Fibroblast of skin of right biceps (primary cell): ENCODE results near the gene ADGRG3.

Experiments used
- DNase-seq: peaks from one replicate; pipeline ENCODE4 v3.0.0-alpha.2; 2013

The ADGRG3 gene, protein sequence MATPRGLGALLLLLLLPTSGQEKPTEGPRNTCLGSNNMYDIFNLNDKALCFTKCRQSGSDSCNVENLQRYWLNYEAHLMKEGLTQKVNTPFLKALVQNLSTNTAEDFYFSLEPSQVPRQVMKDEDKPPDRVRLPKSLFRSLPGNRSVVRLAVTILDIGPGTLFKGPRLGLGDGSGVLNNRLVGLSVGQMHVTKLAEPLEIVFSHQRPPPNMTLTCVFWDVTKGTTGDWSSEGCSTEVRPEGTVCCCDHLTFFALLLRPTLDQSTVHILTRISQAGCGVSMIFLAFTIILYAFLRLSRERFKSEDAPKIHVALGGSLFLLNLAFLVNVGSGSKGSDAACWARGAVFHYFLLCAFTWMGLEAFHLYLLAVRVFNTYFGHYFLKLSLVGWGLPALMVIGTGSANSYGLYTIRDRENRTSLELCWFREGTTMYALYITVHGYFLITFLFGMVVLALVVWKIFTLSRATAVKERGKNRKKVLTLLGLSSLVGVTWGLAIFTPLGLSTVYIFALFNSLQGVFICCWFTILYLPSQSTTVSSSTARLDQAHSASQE

DNA sequence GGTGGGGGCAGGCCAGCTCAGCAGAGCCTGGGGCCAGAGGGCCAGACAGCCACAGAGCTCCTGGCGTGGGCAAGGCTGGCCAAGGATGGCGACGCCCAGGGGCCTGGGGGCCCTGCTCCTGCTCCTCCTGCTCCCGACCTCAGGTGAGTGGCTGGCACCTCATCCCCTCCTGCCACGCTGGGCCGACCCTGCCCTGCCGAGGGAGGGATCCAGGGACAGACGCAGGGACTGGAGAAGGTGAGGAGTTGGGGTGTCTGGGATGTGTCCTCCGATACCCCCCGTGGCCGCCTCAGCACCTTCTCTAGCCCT, at the start of gene ADGRG3:
TSS of gene ADGRG3 (plus strand) at position 44 of the 309 bp plus-strand sequence. CDS start at position 86, 42 bp downstream.
- no peak for DNase-seq

DNA sequence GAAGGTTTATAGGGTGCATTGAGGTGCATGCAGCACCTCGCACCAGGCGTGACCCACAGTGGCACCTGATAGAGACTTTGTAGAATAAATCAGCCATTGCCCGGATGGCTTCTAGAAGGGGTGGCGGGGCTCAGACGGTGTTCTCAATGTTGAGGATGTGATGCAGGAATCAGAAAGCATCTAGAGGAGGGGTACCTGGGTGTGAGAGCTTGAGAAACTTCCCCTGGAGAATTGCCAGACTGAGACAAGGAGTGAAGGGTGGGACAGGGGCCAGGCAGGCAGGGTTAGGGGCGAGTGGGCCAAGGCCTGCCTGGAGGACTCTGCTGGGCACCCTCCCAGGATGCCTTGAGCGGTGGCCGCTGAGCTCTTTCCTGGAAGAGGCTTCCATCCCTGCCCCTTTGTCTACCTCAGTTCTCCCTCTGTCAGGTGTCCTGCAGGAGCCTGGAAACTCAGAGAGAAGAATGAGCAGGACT, 48.9 kb upstream of the ADGRG3 start:
- no peak for DNase-seq

DNA sequence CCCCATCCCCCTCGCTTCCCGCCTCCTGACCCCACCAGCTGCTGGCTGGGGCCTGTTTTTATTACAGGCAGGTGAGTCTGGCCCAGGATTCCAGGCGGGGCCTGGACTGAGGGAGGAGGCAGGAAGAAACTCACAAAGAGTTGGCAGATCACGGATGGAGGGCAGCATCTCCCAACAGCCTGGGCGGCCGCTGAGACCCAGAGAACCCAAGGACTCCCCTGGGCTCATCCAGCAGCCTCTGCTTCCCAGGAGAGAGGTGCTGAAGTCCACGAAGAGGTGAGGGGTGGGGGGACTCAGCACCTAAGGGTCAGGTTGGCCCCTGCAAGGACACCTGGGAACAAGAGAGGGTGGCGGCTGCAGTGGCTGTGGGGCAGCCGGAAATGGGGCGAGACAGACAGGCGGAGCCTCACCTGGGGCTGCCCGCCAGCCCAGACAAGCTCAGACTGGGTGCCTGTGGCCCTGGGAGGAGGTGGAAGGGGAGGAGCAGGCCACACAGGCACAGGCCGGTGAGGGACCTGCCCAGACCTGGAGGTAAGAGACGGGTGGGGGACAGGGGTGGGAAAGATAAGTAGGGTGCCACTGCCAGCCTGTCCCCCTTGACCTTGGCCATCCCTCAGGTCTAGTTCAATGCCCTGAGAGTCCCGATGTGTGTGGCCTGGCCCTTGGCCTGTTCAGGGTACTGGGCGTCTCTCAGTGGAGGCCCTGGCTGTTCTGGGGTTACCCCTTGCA, 48.3 kb upstream of the ADGRG3 start:
- no peak for DNase-seq

DNA sequence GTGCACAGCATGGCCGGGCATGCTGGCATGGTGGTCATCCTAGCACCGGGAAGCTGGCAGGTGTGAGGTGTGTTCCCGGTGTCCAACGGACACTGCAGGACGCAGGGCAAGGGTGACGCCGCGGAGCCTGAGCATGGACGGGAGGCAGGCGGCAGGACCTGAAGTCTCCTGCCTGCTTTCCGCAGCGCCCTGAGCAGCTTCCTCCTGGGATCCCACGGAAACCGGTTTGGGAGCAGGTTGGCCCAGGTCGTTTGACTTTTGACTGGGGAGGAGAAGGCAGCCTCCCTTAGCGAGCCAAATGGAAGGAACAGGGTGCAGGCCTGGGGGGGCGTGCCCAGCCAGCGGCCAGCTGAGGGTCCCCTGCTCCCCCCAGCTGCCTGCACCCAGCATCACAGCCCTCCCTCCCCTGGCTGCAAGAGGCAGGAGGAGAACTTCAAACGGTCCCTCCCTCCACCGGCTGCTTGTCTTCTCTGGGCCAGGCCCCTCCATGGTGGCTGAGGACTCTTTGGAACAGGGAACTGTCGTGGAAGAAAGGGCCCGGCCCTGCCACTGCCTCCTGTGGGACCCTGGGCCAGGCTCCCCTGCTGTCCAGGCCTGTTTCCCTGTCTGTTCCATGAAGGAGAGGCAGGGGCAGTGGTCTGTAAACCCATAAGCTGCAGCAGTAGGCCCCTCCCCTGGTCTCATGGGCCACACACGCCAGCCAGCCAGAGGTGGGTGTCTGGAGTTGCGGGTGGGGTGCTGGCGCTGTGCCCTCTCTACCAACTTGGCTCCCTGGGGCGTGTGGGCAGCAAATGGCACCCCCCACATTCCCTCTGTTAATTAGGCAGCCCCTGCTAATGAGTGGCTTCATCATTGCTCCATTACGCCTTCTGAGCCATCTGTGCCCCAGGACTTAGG, 47.5 kb upstream of the ADGRG3 start:
- no peak for DNase-seq

DNA sequence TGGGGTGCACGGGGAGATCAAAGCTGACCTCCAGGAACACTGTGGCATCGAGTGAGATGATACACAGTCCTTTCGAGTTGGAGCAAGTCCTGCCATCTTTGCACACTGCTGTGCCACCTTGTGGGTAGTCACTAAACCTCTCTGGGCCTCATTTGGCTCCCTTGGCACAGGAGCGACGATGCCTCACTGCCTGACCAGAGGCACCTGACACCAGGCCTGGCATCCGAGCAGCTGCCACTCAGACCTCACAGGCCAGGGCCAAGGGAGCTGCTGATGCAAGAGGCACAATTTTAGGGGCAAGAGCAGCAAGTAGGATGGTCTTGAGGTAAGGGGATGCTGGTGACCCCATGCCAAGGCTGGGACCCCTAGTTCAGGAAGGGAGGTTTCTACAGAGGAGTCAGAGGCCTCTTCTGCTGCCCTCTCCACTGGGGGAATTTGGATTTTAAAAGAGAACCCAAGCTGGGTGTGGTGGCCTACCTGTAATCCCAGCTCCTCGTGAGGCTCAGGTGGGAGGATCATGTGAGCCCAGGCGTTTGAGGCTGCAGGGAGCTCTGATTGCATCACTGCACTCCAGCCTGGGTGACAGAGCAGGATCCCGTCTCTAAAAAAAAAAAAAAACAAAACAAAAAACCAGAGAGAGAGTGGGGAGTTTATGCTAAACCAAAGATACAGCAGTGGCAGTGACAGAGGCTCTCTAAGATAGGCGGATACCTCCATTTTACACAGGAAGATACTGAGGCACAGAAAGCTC, 46.4 kb upstream of the ADGRG3 start:
- DNase-seq: no peak

DNA sequence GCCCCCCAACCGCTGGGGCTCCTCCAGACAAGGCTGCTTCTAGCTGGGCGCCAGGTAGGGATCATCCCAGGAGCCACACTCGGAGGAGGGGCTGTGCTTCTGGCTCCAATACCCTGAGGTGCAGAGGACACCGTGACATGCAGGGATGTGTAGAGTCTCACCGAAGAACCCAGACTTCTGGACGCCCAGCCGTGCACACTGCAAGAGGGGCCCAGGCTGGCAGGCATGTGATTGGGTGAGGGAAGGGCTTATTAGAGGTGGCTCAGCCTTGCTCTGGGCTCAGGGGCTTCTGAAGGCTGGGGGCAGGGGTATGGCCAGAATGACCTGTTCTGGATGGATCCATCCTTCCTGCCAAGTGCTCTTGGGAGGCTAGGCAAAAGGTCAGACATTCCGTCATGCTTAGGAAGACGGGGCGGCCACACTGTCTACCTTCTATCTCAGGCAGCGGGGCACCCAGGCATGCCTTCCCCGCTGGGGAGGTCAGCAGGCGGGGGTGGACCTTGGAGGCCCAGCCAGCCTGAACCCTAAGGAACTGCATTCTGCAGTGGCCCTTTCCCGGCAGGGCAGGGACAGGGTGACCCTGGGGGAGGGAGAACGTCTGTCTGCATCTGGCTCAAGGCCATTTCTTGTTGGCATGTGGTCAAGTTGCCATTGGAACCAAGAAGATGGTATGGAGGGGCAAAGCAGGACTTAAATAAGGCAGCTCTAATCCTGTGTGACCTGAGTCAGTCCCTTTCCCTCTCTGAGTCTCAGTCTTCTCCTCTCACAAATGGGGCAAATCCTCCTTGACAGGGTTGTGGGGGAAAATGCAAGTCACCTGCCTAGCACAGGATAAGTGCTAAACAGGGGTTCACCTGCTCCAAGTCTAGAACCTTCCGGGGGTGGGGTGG, 45.5 kb upstream of the ADGRG3 start:
- DNase-seq: no peak

DNA sequence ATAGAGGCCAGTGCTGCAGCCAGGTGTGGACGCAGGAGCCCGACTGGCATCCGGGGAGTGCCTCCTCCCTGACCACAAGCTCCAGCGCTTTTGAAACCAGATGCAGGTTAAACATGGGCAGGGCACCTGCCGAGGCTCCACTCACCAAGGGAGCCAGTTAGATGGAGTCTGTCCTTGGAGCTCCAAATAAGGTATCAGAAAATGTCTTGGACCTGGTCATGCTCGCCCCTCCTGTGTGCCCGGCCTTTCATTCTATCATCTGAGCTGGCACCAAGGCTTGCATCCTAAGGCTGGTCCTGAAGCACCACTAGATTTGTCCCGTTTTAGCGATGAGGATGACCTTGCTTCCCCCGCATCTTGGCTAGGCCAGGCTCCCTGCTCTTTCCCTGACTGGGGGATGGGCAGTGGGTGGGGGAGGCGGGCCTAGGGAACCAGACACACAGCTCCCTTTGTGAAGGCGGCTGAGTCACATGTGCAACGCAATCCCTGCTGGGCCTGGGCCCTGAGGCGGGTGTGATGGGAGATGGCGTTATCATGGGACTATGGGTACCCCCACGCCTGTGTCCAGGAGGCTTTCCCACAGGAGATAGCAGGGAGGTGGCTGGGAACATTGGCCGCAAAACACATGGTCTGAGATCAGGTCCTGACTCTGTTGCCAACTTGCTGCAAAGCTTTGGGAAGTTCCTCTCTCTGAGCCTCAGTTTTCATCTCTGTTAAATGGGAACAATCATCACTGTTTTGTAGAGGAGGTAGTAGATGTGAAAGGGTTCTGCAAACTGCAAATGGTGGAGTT, 44.7 kb upstream of the ADGRG3 start:
- peak; percentile 63 for DNase-seq

DNA sequence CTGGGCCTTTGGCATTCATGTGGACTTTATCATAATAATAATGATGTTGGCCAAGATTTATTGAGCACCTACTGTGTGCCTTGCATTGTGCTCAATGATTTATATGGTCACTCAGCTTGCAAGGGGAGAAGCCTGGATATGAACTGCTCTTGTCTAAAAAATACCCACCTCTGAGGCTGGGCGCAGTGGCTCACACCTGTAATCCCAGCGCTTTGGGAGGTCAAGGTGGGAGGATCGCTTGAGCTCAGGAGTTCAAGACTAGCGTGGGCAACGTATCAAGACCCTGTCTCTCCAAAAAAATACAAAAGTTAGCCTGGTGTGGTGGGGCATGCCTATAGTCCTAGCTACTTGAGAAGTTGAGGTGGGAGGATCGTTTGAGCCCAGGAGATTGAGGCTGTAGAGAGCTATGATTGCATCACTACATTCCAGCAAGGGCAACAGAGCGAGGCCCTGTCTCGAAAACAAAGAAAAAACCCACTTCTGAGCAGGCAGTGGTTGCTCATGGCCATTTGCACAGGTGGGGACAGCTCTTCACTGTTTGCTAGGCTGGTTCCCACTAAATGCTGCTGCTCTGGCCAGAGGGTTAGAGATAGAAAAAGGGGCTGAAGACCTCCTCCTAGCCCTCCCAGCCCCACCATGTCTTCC, 43.9 kb upstream of the ADGRG3 start:
- DNase-seq: peak; percentile 27

DNA sequence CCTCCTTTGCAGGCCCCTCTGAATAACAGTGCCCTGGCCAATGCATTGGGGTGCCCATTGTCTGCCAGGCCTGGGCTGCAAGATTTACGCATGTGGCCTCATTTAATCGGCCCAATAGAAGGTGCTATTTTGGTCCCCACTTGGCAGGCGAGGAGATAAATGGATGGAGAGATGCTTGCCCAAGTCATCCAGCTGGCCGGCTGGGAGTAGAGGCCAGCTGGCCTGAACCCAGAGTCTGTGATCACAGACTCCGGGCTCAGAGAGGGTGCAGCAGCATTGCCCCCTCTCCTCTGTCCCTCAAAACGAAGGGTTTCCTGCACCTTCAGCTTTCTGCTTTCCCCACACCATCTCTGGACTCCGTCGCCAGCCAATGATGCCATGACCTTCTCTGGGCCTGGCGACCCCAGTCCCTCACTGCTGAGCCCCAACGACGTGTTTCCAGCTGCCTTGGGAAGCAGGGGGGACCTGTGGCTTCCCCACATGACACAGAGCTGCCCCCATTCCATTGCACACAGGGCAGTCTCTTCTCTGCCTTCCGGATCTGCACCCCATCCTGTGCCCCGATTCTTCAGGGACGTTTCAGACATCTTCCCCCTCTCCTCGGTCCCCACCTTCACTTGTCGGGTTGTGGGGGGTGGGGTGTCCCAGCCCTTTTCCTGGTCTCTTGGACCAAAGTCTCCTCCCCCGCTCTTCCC, 43.2 kb upstream of the ADGRG3 start:
- no peak for DNase-seq

DNA sequence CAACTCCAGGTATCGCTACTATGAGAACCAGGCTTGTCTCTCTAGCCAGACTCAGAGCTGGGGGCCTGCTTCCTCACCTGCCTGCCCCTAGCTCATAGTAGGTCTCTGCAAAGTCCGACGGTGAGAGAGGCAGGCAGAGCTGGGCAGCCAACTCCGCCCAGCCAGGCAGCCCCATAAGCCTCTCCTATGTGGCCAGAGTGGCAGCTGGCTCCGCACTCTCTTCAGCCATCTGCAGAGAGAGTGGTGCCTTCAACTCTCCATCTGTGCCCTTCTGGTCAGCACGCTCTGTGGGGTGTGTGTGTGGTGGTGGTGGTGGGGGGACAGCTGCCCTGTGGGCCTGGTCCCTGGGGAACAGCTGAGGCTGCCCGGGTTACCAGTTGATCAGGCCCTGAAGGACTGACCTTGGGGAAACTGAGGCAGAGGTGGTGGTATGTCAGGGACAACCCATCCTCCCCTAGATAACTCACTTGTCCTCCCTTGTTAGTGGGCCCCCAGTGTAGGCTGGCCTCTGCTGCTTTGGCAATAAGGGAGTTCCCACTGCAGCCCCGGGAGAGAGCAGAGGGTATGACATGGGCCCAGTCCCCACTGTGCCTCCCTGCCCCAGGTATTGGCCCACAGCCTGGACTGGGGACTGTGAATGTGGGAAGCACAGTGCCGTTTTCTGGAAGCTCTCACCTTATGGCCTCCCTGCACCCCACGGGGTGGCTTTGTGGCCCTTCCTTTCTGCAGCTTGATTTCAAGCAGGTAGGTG, 41.5 kb upstream of the ADGRG3 start:
- no peak for DNase-seq

DNA sequence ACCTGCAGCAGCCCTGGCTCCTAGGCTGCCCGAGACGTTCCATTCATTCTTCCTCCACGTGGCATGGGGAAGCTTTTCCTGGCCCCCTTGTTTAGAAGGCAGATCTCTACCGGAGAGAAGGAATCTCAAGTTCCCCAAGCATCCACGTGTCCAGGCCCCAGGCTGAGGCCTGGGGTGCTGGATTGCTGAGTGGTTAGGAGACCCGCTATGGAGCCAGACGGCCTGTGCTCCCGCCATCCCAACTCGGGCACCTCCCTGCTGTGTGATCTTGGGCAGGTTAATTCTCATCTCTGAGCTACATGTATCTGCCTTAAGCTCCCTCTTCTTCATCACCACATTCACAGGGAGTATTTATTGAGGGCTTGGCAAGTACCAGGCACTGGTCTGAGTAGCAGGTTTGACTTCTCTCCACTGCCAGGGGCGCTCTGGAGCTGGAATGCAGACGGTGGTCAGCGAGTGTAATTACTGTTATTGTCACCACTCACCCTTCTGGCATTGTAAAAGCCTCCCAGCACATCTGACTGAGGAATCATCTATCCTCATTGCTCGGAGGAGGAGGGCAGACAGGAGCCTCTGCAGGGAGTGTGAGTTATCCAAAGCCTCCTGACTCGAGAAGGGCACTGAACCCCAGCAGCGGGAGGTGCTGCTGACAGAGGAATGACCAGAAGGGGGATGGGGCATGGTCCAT, 40.8 kb upstream of the ADGRG3 start:
- DNase-seq: peak; percentile 80

DNA sequence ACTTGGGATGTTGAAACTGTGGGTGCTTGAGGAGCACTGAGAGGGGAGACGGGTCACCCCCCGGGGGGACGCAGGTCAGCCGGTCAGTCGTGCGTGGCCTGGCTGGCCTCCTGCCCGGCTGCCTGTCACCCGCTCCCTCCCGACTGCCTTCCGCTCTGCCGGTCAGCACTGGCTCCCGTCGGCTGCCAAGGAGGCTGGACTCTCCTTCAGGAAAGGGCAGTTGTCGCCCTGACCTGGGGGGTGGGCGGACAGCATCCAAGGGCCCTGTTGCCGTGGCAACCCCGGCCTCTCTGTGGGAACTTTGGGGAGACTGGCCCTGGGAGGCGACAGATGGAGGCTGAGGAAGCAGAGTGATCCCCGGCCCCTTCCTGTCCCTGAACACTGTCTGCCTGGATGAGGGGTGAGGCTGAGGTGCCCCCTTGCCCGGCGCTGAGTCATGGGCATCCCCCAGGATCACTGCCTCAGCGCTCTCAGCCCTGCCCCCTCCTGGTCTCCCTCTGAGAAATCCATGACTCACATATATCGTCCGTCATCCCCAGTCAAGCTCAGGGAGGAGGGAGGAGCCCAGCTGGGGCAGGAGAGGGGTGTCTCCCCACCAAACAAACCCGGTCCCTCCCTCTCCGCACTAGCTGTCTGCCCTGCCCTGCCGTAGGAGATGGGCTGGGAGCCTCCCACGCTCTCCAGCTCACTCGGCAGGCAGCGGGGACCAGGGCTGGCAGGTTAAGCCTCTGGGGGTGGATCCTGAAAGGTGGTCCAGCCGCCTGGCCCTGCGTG, 39.9 kb upstream of the ADGRG3 start, which contains the start of gene ADGRG1:
TSS of gene ADGRG1 (plus strand) at position 623 of the 774 bp plus-strand sequence. CDS start 21,658 bp downstream, outside the sequence.
- peak; percentile 96 for DNase-seq

DNA sequence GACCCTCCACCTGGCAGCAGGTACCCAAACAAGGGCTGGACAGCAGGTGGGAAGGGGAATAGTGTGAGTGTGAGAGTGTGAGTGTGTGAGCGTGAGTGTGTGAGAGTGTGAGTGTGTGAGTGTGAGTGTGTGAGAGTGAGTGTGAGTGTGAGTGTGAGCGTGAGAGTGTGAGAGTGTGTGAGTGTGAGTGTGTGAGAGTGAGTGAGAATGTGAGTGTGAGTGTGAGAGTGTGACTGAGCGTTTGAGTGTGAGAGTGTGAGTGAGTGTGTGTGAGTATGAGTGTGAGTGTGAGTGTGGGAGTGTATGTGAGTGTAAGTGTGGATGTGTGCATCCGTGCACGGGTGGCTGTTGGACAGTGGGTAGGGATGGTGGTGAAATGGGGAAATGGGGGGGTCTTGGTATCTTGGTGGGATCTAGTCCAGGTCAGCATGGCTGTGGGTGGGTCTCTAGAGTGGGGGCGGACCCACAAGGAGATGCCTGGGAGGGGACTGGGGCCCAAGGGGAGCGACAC, 39.3 kb upstream of the ADGRG3 start:
- DNase-seq: no peak

DNA sequence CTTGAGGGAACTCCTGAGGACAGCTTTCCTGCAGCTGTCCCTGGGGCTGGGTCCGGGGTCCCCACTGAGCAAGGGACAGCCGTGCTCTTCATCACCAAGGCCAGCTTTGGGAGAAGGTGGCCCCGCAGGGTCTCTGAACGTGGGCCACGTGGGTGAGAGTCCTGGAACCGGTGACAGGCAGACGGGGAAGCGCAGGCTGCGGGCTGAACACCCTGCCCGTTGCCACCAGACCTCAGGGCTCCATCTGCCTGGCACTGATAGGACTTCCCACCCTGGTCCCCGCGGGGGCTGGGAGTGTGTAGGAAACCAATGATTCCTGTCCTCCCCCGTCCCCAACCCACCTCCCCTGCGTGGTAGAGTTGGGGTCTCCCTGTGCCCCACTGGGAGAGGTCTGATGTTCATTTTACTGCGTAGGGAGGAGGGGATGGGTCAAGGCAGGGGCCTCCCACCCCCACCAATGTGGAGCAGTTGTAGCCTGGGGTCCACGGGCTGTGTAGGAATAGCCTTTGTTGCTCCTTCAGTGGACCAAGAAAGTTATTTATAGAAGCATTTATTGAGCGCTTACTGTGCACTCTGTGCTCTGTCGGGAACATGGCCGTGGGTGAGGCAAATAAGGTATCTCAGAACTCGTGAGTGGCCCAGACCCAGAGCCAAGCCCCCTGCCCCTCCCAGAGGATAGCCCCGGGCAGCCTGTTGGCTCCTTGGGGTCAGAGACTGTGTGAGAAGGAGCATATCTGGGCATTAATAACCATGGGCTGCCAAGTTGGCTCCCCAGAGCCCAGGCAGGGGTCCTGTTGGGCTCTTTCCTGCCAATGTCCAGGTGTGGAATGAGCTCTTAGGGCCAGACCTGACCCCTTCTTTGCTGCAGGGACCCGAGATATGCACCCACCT, 38.3 kb upstream of the ADGRG3 start:
- DNase-seq: no peak

DNA sequence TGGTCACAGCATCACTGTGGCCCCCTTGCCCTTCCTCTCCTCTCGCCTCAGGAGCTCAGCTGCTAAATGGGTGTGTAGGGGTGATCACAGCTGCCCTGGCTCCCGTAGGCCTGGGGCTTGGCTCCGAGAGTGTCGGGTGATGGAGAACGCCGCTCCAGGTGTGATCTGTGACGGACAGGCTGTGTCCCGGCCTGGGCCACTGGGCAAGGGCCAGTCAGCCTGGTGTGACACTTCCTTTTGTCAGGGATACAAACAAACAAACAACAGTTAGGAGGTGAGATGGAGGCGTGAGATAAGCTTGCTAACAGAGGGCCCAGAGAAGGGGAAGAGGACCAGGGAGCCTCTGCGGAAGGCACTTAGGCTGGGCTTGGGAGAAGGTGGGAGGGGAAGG, 37.7 kb upstream of the ADGRG3 start:
- no peak for DNase-seq
